ENCODE measurements around the gene SERTAD4. TPM values are rescaled to one million over a fixed set of nuclear protein-coding genes. Genes with fewer than 3 reads are reported as not detected.

SERTAD4 gene
- total and polyA plus RNA-seq, 2 experiments from 2014 or later: 2.8 to 3.0 TPM

GRCh38 chr1:210259561-210259960, 27.0 kb downstream of the SERTAD4 start:
- Histone ChIP-seq H4K20me1 (ENCODE audit: insufficient read depth, poor library complexity, severe bottlenecking) (no peaks in the 10 kb centered on the region), H3K79me2 (no peaks in the 10 kb centered on the region), H3K4me3 (no peak overlapping the region), H3K27ac (no peak overlapping the region), H3K9me3 (ENCODE audit: low read depth) (no peaks in the 10 kb centered on the region), H2AFZ (no peak overlapping the region), H3K27me3 (peaks cover 11% of the 10 kb centered on the region), H3K4me2 (no peak overlapping the region), H3K9me2 (replicated peaks; ENCODE audit: insufficient read depth) (no peaks in the 10 kb centered on the region), H3K4me1 (ENCODE audit: insufficient read depth) (peaks cover 9% of the 10 kb centered on the region), H3K36me3 (replicated peaks; ENCODE audit: insufficient read depth, low read depth) (no peaks in the 10 kb centered on the region)
- no peak for TF ChIP-seq EZH2phosphoT487 (IDR thresholded peaks at IDR 0.05; ENCODE audit: low read depth, severe bottlenecking, unreplicated experiment)
- no peak for TF ChIP-seq EZH2 (IDR thresholded peaks at IDR 0.05; ENCODE audit: borderline replicate concordance)
- TF ChIP-seq CTCF (IDR thresholded peaks at IDR 0.05; ENCODE audit: poor library complexity): no peak
- WGBS (ENCODE audit: low lambda C conversion rate, missing lambda C conversion rate): 82% methylated on average over 4 of the region's 4 CpGs
- DNase-seq (ENCODE audit: low spot score): no peak

GRCh38 chr1:210260096-210260495, 27.5 kb downstream of the SERTAD4 start:
- Histone ChIP-seq H3K9me3 (ENCODE audit: low read depth) (no peaks in the 10 kb centered on the region), H3K4me2 (no peak overlapping the region), H3K27ac (no peak overlapping the region), H3K4me1 (ENCODE audit: insufficient read depth) (peaks cover 9% of the 10 kb centered on the region), H4K20me1 (ENCODE audit: insufficient read depth, poor library complexity, severe bottlenecking) (no peaks in the 10 kb centered on the region), H3K36me3 (replicated peaks; ENCODE audit: insufficient read depth, low read depth) (no peaks in the 10 kb centered on the region), H3K27me3 (peaks cover 7% of the 10 kb centered on the region), H3K79me2 (no peaks in the 10 kb centered on the region), H3K9me2 (replicated peaks; ENCODE audit: insufficient read depth) (no peaks in the 10 kb centered on the region), H3K4me3 (no peak overlapping the region), H2AFZ (no peak overlapping the region)
- WGBS (ENCODE audit: low lambda C conversion rate, missing lambda C conversion rate): 77% methylated on average over 4 of the region's 4 CpGs
- TF ChIP-seq CTCF (IDR thresholded peaks at IDR 0.05; ENCODE audit: poor library complexity) (no peak), EZH2phosphoT487 (IDR thresholded peaks at IDR 0.05; ENCODE audit: low read depth, severe bottlenecking, unreplicated experiment) (no peak), EZH2 (IDR thresholded peaks at IDR 0.05; ENCODE audit: borderline replicate concordance) (no peak)
- no peak for DNase-seq (ENCODE audit: low spot score)

- peak overlapping the region; percentile 38 for H3K4me2 ChIP-seq
- H3K9me3 ChIP-seq (ENCODE audit: low read depth): no peaks in the 10 kb centered on the region
- H3K27me3 ChIP-seq: no peaks in the 10 kb centered on the region
- no peak overlapping the region for H2AFZ ChIP-seq
- WGBS (ENCODE audit: low lambda C conversion rate, missing lambda C conversion rate): 53% methylated on average over 8 of the region's 8 CpGs
- TF ChIP-seq EZH2phosphoT487 (IDR thresholded peaks at IDR 0.05; ENCODE audit: low read depth, severe bottlenecking, unreplicated experiment): no peak
- TF ChIP-seq CTCF (IDR thresholded peaks at IDR 0.05; ENCODE audit: poor library complexity): no peak
- TF ChIP-seq EZH2 (IDR thresholded peaks at IDR 0.05; ENCODE audit: borderline replicate concordance): no peak
- H3K4me1 ChIP-seq (ENCODE audit: insufficient read depth): peaks cover 9% of the 10 kb centered on the region
- H3K4me3 ChIP-seq: no peak overlapping the region
- H3K79me2 ChIP-seq: no peaks in the 10 kb centered on the region
- peak; percentile 52 for DNase-seq (ENCODE audit: low spot score)
- H3K36me3 ChIP-seq (replicated peaks; ENCODE audit: insufficient read depth, low read depth): no peaks in the 10 kb centered on the region
- H3K27ac ChIP-seq: peak overlapping the region; percentile 90
- H4K20me1 ChIP-seq (ENCODE audit: insufficient read depth, poor library complexity, severe bottlenecking): no peaks in the 10 kb centered on the region
- H3K9me2 ChIP-seq (replicated peaks; ENCODE audit: insufficient read depth): no peaks in the 10 kb centered on the region
These were observed 29.7 kb downstream of the SERTAD4 start for GRCh38 chr1:210262167-210262896.

Measured in hepatocyte (in vitro differentiated cells).